ENCODE results near the gene SFMBT1. TPM values are rescaled to one million over a fixed set of nuclear protein-coding genes. Genes with fewer than 3 reads are reported as not detected.

SFMBT1 gene
- total and polyA plus RNA-seq, 2 of the 4 experiments (the other 2 are of a cell fraction): 1.0 to 1.8 TPM

DNA sequence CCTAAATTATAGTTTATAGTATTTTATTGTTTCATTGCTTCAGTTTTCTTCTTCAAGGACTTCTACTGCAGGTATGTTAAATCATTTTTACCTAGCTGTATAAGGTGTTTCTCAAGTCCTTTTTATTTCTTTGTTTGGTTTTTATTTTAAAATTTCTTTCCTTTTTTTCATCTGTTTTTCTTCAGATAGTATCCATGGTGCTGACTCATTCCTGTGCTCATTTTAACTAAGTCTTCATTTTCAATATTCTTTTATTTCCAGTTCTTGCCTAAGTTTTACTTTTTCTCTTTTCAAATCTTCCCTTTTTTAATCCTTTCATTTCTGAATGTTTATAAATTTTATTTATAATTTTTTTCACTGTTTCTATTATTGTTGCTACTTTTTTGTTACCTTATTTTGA lies 106.3 kb downstream of the SFMBT1 start:
- Histone ChIP-seq H3K14ac (replicated peaks; ENCODE audit: low read depth, low read length) (no peak overlapping the region), H3K4me2 (ENCODE audit: low read depth, low read length) (no peak overlapping the region), H4K5ac (ENCODE audit: low read depth, low read length) (no peak overlapping the region), H2AFZ (replicated peaks; ENCODE audit: low read length, poor library complexity) (no peak overlapping the region), H3K4ac (ENCODE audit: low read depth, low read length) (no peak overlapping the region), H3K27ac (ENCODE audit: insufficient read depth, low read length) (no peak overlapping the region), H2AK5ac (ENCODE audit: low read depth, low read length) (no peak overlapping the region), H3K23ac (ENCODE audit: low read depth, low read length) (no peak overlapping the region), H3K56ac (ENCODE audit: extremely low read depth, insufficient read depth, low read length) (no peak overlapping the region), H3K9me3 (ENCODE audit: control insufficient read depth, insufficient read depth, low read length) (no peaks in the 10 kb centered on the region), H3K79me1 (ENCODE audit: low read depth in 1 of 2, low read length in 2 of 2) (no peaks in the 10 kb centered on the region), H3K9me1 (ENCODE audit: insufficient read depth, low read length) (no peaks in the 10 kb centered on the region), H3K27me3 (ENCODE audit: control insufficient read depth, insufficient read depth, low read length) (no peaks in the 10 kb centered on the region), H4K91ac (ENCODE audit: insufficient read depth, low read depth, low read length) (no peak overlapping the region), H3K18ac (ENCODE audit: low read depth, low read length) (no peak overlapping the region), H4K20me1 (ENCODE audit: insufficient read depth, low read length) (no peaks in the 10 kb centered on the region), H2AK9ac (replicated peaks; ENCODE audit: low read depth, low read length, poor library complexity) (no peak overlapping the region), H2BK5ac (ENCODE audit: low read depth, low read length, poor library complexity, severe bottlenecking) (no peak overlapping the region), H3K9ac (ENCODE audit: low read depth, low read length) (no peak overlapping the region), H3K4me1 (ENCODE audit: control insufficient read depth, insufficient read depth, low read length) (no peaks in the 10 kb centered on the region), H2BK120ac (ENCODE audit: low read depth, low read length) (no peak overlapping the region), H2BK15ac (ENCODE audit: low read depth, low read length) (no peak overlapping the region), H2BK20ac (ENCODE audit: low read depth, low read length) (no peak overlapping the region), H3K4me3 (ENCODE audit: insufficient read depth, low read depth, low read length) (no peak overlapping the region), H4K8ac (ENCODE audit: low read depth in 2 of 2, low read length in 2 of 2) (no peak overlapping the region), H3K36me3 (ENCODE audit: control insufficient read depth, insufficient read depth, low read length) (no peaks in the 10 kb centered on the region)
- ChIA-PET POLR2A (ENCODE audit: unreplicated experiment) (no interaction called here), CTCF (no interaction called here)
- ATAC-seq (ENCODE audit: low read depth) (no peak), DNase-seq (no peak)
- dilution Hi-C loops (cut with HindIII; ENCODE audit: low sequenced_read_pairs, unreplicated experiment): no loop called here
- TF ChIP-seq BHLHE40 (IDR thresholded peaks at IDR 0.05; ENCODE audit: low read depth, low read length) (no peak), SMC3 (IDR thresholded peaks at IDR 0.05; ENCODE audit: low read depth, low read length) (no peak), RFX5 (IDR thresholded peaks at IDR 0.05; ENCODE audit: low read depth, low read length) (no peak), CTCF (conservative IDR thresholded peaks at IDR 0.05; ENCODE audit: low read depth, low read length) (no peak), MAZ (IDR thresholded peaks at IDR 0.05; ENCODE audit: borderline replicate concordance, low read depth, low read length) (no peak), RCOR1 (IDR thresholded peaks at IDR 0.05; ENCODE audit: insufficient replicate concordance, low read length) (no peak), CHD1 (IDR thresholded peaks at IDR 0.05; ENCODE audit: low read depth, low read length) (no peak), CEBPB (IDR thresholded peaks at IDR 0.05; ENCODE audit: low read depth, low read length) (no peak), MXI1 (IDR thresholded peaks at IDR 0.05; ENCODE audit: borderline replicate concordance, low read depth, low read length) (no peak), FOS (IDR thresholded peaks at IDR 0.05; ENCODE audit: low read depth, low read length) (no peak), POLR2A (IDR thresholded peaks at IDR 0.05; ENCODE audit: low read depth, low read length) (no peak), MAFK (IDR thresholded peaks at IDR 0.05; ENCODE audit: low read depth, low read length) (no peak), NFE2L2 (IDR thresholded peaks at IDR 0.05; ENCODE audit: low read depth, low read length) (no peak), RAD21 (IDR thresholded peaks at IDR 0.05; ENCODE audit: low read length) (no peak)
- TF ChIP-seq, protein P1, sequence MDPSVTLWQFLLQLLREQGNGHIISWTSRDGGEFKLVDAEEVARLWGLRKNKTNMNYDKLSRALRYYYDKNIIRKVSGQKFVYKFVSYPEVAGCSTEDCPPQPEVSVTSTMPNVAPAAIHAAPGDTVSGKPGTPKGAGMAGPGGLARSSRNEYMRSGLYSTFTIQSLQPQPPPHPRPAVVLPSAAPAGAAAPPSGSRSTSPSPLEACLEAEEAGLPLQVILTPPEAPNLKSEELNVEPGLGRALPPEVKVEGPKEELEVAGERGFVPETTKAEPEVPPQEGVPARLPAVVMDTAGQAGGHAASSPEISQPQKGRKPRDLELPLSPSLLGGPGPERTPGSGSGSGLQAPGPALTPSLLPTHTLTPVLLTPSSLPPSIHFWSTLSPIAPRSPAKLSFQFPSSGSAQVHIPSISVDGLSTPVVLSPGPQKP (IDR thresholded peaks at IDR 0.05; ENCODE audit: borderline replicate concordance, low read depth, low read length): no peak
- TF ChIP-seq, protein P2, sequence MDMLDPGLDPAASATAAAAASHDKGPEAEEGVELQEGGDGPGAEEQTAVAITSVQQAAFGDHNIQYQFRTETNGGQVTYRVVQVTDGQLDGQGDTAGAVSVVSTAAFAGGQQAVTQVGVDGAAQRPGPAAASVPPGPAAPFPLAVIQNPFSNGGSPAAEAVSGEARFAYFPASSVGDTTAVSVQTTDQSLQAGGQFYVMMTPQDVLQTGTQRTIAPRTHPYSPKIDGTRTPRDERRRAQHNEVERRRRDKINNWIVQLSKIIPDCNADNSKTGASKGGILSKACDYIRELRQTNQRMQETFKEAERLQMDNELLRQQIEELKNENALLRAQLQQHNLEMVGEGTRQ (IDR thresholded peaks at IDR 0.05; ENCODE audit: low read depth, low read length): no peak
- intact Hi-C loops (cut with micrococcal nuclease): no loop called here
- no TSS peak for BruUV-seq (replicated peaks)
- in situ Hi-C loops (cut with MboI; ENCODE audit: low sequenced_read_pairs): no loop called here

All from IMR-90 (cell line).